ENCODE results near the gene ABCB10.

The ABCB10 gene

DNA sequence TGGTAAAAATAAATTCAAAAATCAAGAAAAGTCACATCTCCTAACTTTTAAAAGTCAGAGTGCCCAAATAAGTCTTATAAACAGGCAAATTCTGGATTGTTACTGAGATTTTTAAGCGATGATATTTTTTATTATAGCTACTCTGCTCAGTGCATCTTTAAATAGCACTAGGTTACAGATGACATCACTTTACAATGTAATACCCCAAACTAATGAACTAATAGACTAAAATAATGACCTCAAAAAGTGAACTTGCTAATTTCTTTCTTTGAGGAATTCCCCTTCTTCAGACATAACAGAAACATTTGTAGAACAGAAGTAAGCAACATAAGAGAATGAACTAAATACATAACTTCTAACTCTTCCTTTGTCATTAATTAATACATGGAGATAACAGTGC lies 91.6 kb downstream of the ABCB10 start:
- no peak for DNase-seq

Data from NCI-H69 (cell line).